ENCODE measurements around the gene LYAR.

LYAR gene

GRCh38 chr4:4326166-4326565, 36.2 kb upstream of the LYAR start:
- Histone ChIP-seq H3K9ac (no peak overlapping the region), H3K4me3 (IDR thresholded peaks at IDR 0.05; ENCODE audit: insufficient read depth, low read depth, low read length) (no peak overlapping the region), H3K27me3 (ENCODE audit: insufficient read depth, low read depth) (no peaks in the 10 kb centered on the region), H3K79me2 (ENCODE audit: insufficient read depth, low read depth) (no peaks in the 10 kb centered on the region), H3K4me1 (ENCODE audit: low read depth, poor library complexity, severe bottlenecking) (no peaks in the 10 kb centered on the region), H3K36me3 (ENCODE audit: insufficient read depth) (no peaks in the 10 kb centered on the region), H3K4me2 (no peak overlapping the region), H3K27ac (no peak overlapping the region), H2AFZ (ENCODE audit: low read depth) (no peak overlapping the region), H4K20me1 (ENCODE audit: insufficient read depth) (no peaks in the 10 kb centered on the region)
- TF ChIP-seq CTCF (conservative IDR thresholded peaks at IDR 0.05; ENCODE audit: low read depth, low read length): no peak

GRCh38 chr4:4325321-4325720, 35.4 kb upstream of the LYAR start:
- TF ChIP-seq CTCF (conservative IDR thresholded peaks at IDR 0.05; ENCODE audit: low read depth, low read length): no peak

GRCh38 chr4:4323705-4324534, 34.0 kb upstream of the LYAR start:
- H3K4me1 ChIP-seq (ENCODE audit: low read depth, poor library complexity, severe bottlenecking): peaks cover 13% of the 10 kb centered on the region

More at GRCh38 chr4:4325321-4325720, 35.4 kb upstream of the LYAR start:
- no peaks in the 10 kb centered on the region for H3K27me3 ChIP-seq (ENCODE audit: insufficient read depth, low read depth)
- no peaks in the 10 kb centered on the region for H3K36me3 ChIP-seq (ENCODE audit: insufficient read depth)
- H3K4me3 ChIP-seq (IDR thresholded peaks at IDR 0.05; ENCODE audit: insufficient read depth, low read depth, low read length): no peak overlapping the region
- no peak overlapping the region for H2AFZ ChIP-seq (ENCODE audit: low read depth)
- peaks cover 2% of the 10 kb centered on the region for H3K4me1 ChIP-seq (ENCODE audit: low read depth, poor library complexity, severe bottlenecking)
- no peaks in the 10 kb centered on the region for H4K20me1 ChIP-seq (ENCODE audit: insufficient read depth)
- H3K4me2 ChIP-seq: no peak overlapping the region
- H3K9ac ChIP-seq: no peak overlapping the region
- no peak overlapping the region for H3K27ac ChIP-seq
- H3K79me2 ChIP-seq (ENCODE audit: insufficient read depth, low read depth): no peaks in the 10 kb centered on the region

GRCh38 chr4:4321951-4322688, 32.2 kb upstream of the LYAR start:
- Histone ChIP-seq H3K4me2 (no peak overlapping the region), H3K4me1 (ENCODE audit: low read depth, poor library complexity, severe bottlenecking) (peaks cover 13% of the 10 kb centered on the region), H3K36me3 (ENCODE audit: insufficient read depth) (no peaks in the 10 kb centered on the region), H3K9ac (no peak overlapping the region), H2AFZ (ENCODE audit: low read depth) (no peak overlapping the region), H3K27ac (no peak overlapping the region), H4K20me1 (ENCODE audit: insufficient read depth) (no peaks in the 10 kb centered on the region), H3K4me3 (IDR thresholded peaks at IDR 0.05; ENCODE audit: insufficient read depth, low read depth, low read length) (no peak overlapping the region), H3K27me3 (ENCODE audit: insufficient read depth, low read depth) (no peaks in the 10 kb centered on the region), H3K79me2 (ENCODE audit: insufficient read depth, low read depth) (no peaks in the 10 kb centered on the region)
- no peak for TF ChIP-seq CTCF (conservative IDR thresholded peaks at IDR 0.05; ENCODE audit: low read depth, low read length)

More at GRCh38 chr4:4323705-4324534, 34.0 kb upstream of the LYAR start:
- H4K20me1 ChIP-seq (ENCODE audit: insufficient read depth): no peaks in the 10 kb centered on the region
- H3K4me2 ChIP-seq: no peak overlapping the region
- H3K36me3 ChIP-seq (ENCODE audit: insufficient read depth): no peaks in the 10 kb centered on the region
- no peak overlapping the region for H2AFZ ChIP-seq (ENCODE audit: low read depth)
- no peak overlapping the region for H3K27ac ChIP-seq
- H3K79me2 ChIP-seq (ENCODE audit: insufficient read depth, low read depth): no peaks in the 10 kb centered on the region
- no peak overlapping the region for H3K4me3 ChIP-seq (IDR thresholded peaks at IDR 0.05; ENCODE audit: insufficient read depth, low read depth, low read length)
- no peaks in the 10 kb centered on the region for H3K27me3 ChIP-seq (ENCODE audit: insufficient read depth, low read depth)
- no peak overlapping the region for H3K9ac ChIP-seq
- no peak for TF ChIP-seq CTCF (conservative IDR thresholded peaks at IDR 0.05; ENCODE audit: low read depth, low read length)
